ENCODE data around the gene GLOD4. TPM values are rescaled to one million over a fixed set of nuclear protein-coding genes. Genes with fewer than 3 reads are reported as not detected.

The GLOD4 gene
- total and polyA plus RNA-seq, 11 donors: 14.0 to 39.7 (median 25.4) TPM

GRCh38 chr17:733743-734142, 48.3 kb downstream of the GLOD4 start:
- H3K4me3 ChIP-seq: peak overlapping the region in 4 of 12 donors; percentile 63 to 98 (median 84)

GRCh38 chr17:732902-733720, 49.0 kb downstream of the GLOD4 start:
- DNase-seq (peak in 2 of 5 donors; percentile 39 to 69), ATAC-seq (peak in 3 of 4 donors; percentile 51 to 72 (median 66))
- peak overlapping the region in 11 of 12 donors; percentile 37 to 85 (median 75) for H3K27ac ChIP-seq
- H3K9me3 ChIP-seq: no peaks in the 10 kb centered on the region
- intact Hi-C loops (cut with DNase I): no loop called here
- H3K4me1 ChIP-seq: peaks cover 0 to 24% (median 10%) of the 10 kb centered on the region in 12 donors
- H3K36me3 ChIP-seq: peaks cover 0 to 12% (median 0%) of the 10 kb centered on the region in 9 donors
- H3K27me3 ChIP-seq: peaks cover 0 to 17% (median 0%) of the 10 kb centered on the region in 9 donors
- 8 to 21% (median 11%) methylated on average over 29 to 57 of the region's 57 CpGs for WGBS, 4 donors
- peak overlapping the region; percentile 63 to 98 (median 80) for H3K4me3 ChIP-seq
- TF ChIP-seq, protein P1, sequence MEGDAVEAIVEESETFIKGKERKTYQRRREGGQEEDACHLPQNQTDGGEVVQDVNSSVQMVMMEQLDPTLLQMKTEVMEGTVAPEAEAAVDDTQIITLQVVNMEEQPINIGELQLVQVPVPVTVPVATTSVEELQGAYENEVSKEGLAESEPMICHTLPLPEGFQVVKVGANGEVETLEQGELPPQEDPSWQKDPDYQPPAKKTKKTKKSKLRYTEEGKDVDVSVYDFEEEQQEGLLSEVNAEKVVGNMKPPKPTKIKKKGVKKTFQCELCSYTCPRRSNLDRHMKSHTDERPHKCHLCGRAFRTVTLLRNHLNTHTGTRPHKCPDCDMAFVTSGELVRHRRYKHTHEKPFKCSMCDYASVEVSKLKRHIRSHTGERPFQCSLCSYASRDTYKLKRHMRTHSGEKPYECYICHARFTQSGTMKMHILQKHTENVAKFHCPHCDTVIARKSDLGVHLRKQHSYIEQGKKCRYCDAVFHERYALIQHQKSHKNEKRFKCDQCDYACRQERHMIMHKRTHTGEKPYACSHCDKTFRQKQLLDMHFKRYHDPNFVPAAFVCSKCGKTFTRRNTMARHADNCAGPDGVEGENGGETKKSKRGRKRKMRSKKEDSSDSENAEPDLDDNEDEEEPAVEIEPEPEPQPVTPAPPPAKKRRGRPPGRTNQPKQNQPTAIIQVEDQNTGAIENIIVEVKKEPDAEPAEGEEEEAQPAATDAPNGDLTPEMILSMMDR (IDR thresholded peaks at IDR 0.05): no peak
- no peak for TF ChIP-seq POLR2A (IDR thresholded peaks at IDR 0.05)

More at GRCh38 chr17:733743-734142, 48.3 kb downstream of the GLOD4 start:
- intact Hi-C loops (cut with DNase I): no loop called here
- H3K36me3 ChIP-seq: peaks cover 0 to 18% (median 1%) of the 10 kb centered on the region in 9 donors
- H3K27ac ChIP-seq: no peak overlapping the region
- 79 to 86% (median 82%) methylated on average over 10 of the region's 10 CpGs for WGBS, 4 donors
- TF ChIP-seq, protein P1 (IDR thresholded peaks at IDR 0.05): no peak
- no peak for TF ChIP-seq POLR2A (IDR thresholded peaks at IDR 0.05)
- no peaks in the 10 kb centered on the region for H3K9me3 ChIP-seq
- ATAC-seq: no peak
- no peak for DNase-seq
- peaks cover 0 to 17% (median 0%) of the 10 kb centered on the region in 9 donors for H3K27me3 ChIP-seq
- peaks cover 0 to 24% (median 10%) of the 10 kb centered on the region in 12 donors for H3K4me1 ChIP-seq

GRCh38 chr17:732067-732901, 49.8 kb downstream of the GLOD4 start, which contains the start of gene TLCD3A:
Gene TLCD3A (plus strand): TSS chr17:732596. CDS start chr17:732648, 52 bp downstream.
- intact Hi-C loops (cut with DNase I): no loop called here
- 1% methylated on average over 33 to 126 of the region's 126 CpGs; no CpG with 5 or more reads in 1 of the 4 donors for WGBS, 4 donors
- H3K27ac ChIP-seq: peak within 1 kb of the TSS in 11 of 12 donors; percentile 64 to 85 (median 75)
- TF ChIP-seq, protein P1 (IDR thresholded peaks at IDR 0.05): no peak
- TF ChIP-seq POLR2A (IDR thresholded peaks at IDR 0.05): no peak
- peaks cover 0 to 17% (median 0%) of the 10 kb centered on the region in 9 donors for H3K27me3 ChIP-seq
- no peaks in the 10 kb centered on the region for H3K9me3 ChIP-seq
- peak; percentile 71 to 86 (median 81) for DNase-seq
- peaks cover 0 to 24% (median 10%) of the 10 kb centered on the region in 12 donors for H3K4me1 ChIP-seq
- peak; percentile 53 to 85 (median 82) for ATAC-seq
- peaks cover 0 to 12% (median 0%) of the 10 kb centered on the region in 9 donors for H3K36me3 ChIP-seq
- peak within 1 kb of the TSS; percentile 63 to 98 (median 80) for H3K4me3 ChIP-seq
